Measurements from ENCODE around the gene ADORA2A.
A peak's percentile ranks its signal among the peaks of the same experiment; 100 is the strongest.
"Not testable (repeated sequence)": the region's sequence is repeated elsewhere in the genome, so short reads cannot be mapped to it uniquely, and the experiment has no call there.

The ADORA2A gene

GRCh38 chr22:24455751-24456426 is 28.5 kb downstream of the ADORA2A start:
- no peak for DNase-seq

GRCh38 chr22:24457894-24458420 is 30.6 kb downstream of the ADORA2A start:
- no peak for DNase-seq

GRCh38 chr22:24459911-24460310 is 32.5 kb downstream of the ADORA2A start:
- no peak for DNase-seq

DNA sequence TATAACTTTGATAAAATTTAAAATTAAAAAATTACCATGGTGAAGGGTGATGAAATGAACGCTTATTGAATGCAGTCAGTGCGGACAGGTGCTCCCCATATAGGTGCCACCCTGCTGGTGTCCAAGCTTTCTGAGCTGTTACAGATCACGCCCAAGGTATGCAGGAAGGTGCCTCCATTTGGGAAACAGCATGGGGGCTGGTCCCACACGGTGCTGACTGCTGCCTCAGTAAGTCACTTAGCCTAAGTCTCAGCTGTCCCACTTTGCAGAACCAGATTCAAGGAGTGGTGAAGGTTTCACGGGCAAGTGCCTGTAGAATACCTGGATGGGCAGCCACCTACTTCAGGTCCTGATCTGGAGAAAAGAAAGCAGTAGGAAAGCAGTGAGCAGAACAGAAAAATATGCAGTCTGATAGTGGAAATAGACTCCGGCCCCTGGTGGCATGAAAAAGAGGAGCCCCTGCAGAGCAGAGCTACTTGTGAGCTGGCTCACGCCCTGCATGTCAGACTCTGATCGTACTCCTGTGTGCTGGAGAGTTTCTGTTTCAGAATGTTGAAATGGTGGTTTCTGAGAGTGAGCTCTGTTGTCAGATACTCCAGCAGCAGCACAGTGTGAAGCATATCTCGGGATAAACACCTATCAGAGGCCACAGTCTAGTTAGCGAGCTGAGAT is 33.2 kb downstream of the ADORA2A start:
- DNase-seq, result no peak

DNA sequence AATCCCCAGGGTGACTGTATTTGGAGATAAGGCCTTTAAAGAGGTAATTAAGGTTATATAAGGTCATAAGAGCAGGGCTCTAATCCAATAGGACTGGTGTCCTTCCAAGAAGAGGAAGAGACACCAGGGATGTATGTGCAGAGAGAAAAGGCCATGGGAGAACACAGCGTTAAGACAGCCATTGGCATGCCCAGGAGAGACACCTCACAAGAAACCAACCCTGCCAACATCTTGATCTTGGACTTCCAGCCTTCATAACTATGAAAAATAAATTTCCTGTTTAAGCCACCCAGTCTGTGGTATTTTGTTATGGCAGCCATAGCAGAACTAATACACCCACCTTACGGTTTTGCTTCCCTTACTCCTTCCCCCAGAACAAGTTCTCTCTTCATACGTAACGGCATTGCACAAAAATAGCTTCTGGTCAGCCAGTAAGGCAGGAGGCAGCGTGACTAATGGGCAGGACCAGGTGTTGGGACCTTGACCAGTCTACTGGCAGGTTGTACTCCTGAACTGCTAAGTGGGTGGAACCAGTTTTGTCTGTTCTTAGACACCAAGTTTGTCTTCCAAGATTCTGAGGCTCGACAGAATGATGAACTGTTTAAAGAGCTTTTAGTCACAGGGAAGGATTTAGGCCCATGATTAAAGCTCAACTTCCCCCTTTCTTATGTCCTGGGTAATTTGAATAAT is 35.8 kb downstream of the ADORA2A start:
- DNase-seq, result peak; percentile 12

DNA sequence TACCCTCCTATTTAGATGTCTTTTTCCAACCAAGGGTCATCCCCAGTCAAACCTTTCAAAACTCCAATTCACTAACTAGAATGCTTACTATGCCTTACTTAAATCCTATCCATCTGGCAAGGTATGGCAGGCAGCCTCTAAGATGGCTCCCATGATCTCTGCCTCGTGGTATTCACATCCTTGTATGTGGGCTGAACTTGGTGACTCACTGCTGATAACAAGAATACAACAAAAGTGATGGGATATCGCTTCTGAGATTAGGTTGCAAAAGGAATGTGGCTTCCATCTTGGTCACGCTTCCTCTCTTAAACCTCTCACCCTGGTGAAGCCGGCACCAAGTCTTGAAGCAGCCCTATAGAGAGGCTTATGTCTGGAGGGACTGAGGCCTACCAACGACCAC is 38.2 kb downstream of the ADORA2A start:
- no peak for DNase-seq

DNA sequence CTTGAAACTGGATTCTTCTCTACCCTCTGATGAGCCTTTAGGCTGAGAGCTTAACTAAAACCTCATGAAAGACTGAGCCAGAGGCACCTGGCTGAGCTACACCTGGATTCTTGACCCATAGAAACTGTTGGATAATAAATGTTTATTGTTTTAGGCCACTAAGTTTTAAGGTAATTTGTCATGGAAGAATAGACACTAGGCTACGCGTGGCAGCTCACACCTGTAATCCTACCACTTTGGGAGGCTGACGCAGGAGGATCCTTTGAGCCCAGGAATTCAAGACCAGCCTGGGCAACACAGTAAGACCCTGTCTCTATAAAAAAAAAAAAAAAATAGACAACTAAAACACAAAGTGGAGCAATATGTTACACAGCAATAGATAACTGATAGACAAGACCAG is 38.6 kb downstream of the ADORA2A start:
- DNase-seq, result no peak

DNA sequence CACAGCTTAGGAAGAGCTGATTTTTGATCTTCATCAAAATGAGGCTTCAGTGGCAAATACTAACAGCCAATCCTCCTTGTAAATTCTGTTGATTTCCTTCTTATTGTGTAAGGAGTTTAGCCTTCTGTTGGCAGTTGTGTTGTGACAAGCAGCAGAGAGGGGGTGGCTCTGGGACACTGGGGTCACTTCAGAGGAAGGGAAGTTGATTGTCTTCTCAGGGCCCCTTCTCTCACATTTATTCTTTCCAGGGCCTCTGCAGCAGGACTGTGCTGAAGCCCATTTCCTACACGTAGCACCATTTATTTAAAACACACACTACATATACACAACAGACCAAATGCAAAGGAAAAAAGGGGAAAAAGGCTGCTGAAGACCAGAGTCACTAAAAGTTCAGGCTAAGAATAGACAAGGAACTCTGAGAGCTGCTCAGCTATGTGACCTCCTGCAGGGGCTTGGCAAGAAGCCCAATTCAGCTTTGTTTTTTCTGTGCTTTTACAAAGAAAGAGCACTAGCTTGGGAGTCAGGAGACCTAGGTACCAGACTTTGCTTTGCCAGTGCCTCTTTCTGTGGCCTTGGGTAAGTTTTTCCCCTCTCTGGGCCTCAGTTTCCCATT is 39.4 kb downstream of the ADORA2A start:
- DNase-seq, result no peak

GRCh38 chr22:24467340-24467739 is 39.9 kb downstream of the ADORA2A start:
- DNase-seq, result no peak

DNA sequence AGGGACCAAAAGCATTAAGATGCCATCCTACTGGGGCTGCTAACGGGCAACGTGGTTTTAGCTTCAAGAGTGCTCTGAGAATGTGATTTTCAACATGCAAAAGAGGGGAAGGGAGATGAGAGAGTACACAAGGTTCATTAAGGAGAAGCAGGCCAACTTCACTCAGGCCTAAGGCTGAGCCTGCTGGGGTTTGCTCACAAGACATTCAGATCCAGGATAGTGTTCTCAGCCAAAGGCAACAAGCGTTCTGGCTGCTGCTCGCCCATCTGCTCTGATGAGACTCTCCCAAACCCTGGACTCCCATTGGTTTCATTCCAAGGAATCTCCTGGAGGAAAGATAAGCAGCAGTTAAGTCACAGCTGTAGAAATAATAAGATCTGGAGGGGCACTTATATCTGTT is 44.2 kb downstream of the ADORA2A start:
- DNase-seq, result peak; percentile 83

GRCh38 chr22:24473284-24473683 is 45.9 kb downstream of the ADORA2A start:
- no peak for DNase-seq

DNA sequence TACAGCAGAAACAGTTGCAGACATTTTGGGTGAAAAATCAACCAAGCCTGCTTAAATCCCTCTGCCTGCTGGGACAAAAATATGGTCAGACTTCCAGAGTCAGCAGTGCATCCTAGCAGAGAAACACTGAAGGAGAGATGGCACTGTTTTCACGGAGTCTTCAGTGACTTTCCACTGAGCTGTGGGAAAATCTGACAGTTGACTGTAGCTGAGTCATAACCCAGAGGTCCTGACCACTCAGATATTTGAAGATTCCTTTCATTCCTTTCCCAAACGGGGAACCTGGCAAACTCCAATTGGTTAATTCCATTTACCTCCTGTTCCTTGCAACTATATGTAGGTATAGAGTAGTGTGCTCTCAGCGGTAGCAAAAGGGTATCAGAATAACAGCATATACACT is 46.8 kb downstream of the ADORA2A start:
- DNase-seq, result no peak

DNA sequence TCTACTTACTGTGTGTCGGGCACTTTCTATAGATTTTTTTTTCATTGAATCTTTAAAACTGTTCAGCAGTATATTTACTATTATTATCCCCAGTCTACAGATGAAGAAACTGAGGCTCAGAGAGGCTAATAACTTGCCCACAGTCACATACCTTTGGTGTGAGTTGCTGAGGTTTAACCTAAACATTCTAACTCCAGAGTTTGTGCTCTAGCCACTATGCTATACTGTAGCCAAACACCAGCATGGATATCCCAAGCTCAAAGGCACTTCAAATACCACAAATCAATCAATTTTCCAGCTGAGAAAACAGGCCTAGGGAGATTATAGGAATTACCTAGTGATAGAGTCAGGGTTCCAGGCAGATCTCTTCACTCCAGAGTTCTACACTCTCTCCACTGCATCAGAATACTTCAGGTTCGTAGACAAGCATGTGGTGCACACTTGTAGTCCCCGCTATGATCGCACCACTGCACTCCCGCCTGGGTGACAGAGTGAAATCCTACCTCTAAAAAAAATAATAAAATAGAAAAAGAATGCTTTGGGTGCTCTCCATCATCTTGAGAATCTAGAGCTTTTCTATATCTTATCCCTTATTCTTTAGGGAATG is 47.4 kb downstream of the ADORA2A start:
- DNase-seq, result no peak

GRCh38 chr22:24481641-24482040 is 54.2 kb downstream of the ADORA2A start:
- DNase-seq, result peak; percentile 51

GRCh38 chr22:24482575-24482974 is 55.2 kb downstream of the ADORA2A start:
- no peak for DNase-seq

- no peak for DNase-seq
Observed at GRCh38 chr22:24482998-24483397, 55.6 kb downstream of the ADORA2A start.

DNA sequence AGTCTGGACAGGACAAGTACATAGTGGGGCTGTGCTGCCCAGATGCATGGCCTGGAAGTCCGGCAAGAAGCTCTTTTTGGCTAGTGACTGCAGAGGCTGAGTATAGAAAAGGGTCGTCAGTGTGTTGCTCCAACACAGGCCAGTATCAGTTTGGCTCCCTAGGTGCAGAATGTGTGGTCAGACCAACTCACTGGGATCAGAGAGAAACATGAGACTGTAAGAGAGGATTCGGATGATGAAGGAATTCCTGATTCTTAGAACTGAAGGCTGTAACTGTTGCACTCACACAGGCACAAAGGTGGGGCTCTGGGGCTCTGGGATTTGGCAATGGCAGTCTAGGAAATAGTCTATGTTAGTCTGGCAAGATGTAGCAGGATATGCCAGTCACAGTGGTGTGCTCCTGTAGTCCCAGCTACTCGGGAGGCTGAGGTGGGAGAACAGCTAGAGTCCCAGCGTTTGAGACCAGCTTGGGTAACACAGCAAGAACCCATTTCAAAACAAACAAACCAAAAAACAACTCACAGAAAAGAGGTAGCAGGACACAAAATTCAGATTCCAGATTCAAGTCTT is 56.7 kb downstream of the ADORA2A start:
- no peak for DNase-seq

DNA sequence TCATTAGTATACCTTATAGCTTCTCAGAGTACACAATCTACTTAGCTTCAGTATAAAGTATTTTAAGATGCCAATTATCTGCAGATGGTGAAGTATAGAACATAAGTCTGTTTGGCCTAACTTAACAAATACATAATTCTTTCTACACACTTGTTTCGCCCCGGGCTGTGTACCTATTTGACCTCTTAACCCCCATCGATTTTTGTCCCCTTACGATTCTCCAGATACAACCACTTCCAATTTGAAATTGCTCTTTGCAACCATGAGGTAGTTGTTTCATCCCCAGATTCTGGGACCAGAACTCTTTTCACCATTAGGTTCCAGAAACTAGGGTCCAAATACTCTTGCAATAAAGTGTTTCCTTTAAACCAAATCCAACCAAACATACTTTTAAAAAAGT is 57.8 kb downstream of the ADORA2A start:
- no peak for DNase-seq

DNA sequence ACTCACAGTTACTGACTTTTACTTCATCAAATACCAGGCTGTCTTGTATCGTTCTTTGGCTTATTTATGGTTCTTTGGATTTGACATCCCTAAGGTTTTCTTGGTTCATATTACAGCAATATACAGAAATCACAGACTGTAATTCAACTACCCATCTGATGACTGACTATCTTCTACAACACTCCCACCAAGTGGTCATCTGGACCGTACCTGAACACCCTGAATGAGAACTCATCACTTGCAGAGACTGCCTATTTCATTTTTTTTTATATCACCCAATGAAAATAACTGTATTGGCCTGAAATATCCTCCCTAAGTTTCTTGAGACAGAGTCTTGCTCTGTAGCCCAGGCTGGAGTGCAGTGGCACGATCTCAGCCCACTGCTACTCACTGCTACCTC is 58.2 kb downstream of the ADORA2A start:
- no peak for DNase-seq

- no peak for DNase-seq
Observed at GRCh38 chr22:24486501-24486921, 59.1 kb downstream of the ADORA2A start.

- no peak for DNase-seq
Observed at GRCh38 chr22:24489011-24489410, 61.6 kb downstream of the ADORA2A start.

GRCh38 chr22:24489434-24489833 is 62.0 kb downstream of the ADORA2A start:
- DNase-seq, result not testable (repeated sequence)

Data from NCI-H82 (cell line).